ENCODE results near the gene OR10G2.
"Not testable (repeated sequence)": the region's sequence is repeated elsewhere in the genome, so short reads cannot be mapped to it uniquely, and the experiment has no call there.

DNA sequence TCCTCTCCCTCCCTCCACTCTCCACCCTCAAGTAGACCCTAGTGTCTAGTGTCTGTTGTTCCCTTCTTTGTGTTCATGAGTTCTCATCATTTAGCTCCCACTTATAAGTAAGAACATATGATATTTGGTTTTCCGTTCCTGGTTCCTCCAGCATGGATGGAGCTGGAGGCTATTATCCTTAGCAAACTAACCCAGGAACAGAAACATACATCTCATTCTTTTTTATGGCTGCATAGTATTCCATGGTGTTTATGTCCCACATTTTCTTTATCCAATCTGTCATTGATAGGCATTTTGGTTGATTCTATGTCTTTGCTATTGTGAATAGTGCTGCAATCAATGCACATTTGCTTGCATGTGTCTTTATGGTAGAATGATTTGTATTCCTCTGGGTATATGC is 4.2 kb downstream of the OR10G2 start:
- TF ChIP-seq, protein P1, sequence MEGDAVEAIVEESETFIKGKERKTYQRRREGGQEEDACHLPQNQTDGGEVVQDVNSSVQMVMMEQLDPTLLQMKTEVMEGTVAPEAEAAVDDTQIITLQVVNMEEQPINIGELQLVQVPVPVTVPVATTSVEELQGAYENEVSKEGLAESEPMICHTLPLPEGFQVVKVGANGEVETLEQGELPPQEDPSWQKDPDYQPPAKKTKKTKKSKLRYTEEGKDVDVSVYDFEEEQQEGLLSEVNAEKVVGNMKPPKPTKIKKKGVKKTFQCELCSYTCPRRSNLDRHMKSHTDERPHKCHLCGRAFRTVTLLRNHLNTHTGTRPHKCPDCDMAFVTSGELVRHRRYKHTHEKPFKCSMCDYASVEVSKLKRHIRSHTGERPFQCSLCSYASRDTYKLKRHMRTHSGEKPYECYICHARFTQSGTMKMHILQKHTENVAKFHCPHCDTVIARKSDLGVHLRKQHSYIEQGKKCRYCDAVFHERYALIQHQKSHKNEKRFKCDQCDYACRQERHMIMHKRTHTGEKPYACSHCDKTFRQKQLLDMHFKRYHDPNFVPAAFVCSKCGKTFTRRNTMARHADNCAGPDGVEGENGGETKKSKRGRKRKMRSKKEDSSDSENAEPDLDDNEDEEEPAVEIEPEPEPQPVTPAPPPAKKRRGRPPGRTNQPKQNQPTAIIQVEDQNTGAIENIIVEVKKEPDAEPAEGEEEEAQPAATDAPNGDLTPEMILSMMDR (IDR thresholded peaks at IDR 0.05; ENCODE audit: insufficient read depth, low read length) = not testable (repeated sequence)
- not testable (repeated sequence) for TF ChIP-seq GABPA (IDR thresholded peaks at IDR 0.05; ENCODE audit: low read depth)
